ENCODE measurements around the gene ZNF474. TPM values are rescaled to one million over a fixed set of nuclear protein-coding genes. Genes with fewer than 3 reads are reported as not detected.

The ZNF474 gene
- total RNA-seq: not detected

DNA sequence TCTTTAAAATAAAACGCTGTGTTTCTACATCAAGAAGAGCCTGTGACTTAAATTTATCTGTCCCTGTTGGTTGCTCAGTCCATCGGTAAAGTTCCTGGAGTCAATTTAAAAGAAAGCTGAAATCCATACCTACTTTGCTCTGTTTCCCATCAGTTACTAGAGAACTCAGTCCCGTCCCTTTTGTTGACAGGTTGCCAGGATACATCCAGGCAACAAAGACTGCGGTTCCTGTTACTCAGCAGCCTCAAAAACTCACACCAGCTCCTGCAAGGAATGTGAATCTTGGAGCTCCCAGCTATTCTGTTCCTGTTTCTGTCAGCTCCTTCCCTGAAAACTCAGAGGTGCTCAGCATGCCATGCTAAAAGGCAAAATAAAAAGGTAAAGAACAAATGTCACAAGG, at the start of gene ZNF474:
ZNF474 (plus strand) TSS at position 241 of the 400 bp plus-strand sequence. CDS start 22,445 bp downstream, outside the sequence.
- no peak within 1 kb of the TSS for H3K4me3 Mint-ChIP-seq
- H3K27me3 Mint-ChIP-seq: no peaks in the 10 kb centered on the region
- no peaks in the 10 kb centered on the region for H3K9me3 Mint-ChIP-seq
- H3K4me1 Mint-ChIP-seq (ENCODE audit: low read depth): no peaks in the 10 kb centered on the region
- H3K36me3 Mint-ChIP-seq (ENCODE audit: low read depth): no peaks in the 10 kb centered on the region
- intact Hi-C loops (cut with micrococcal nuclease): no loop called here
- DNase-seq (no peak), ATAC-seq (no peak)
- CTCF ChIA-PET: no interaction called here
- H3K27ac Mint-ChIP-seq: no peak within 1 kb of the TSS
- TF ChIP-seq, protein P1, sequence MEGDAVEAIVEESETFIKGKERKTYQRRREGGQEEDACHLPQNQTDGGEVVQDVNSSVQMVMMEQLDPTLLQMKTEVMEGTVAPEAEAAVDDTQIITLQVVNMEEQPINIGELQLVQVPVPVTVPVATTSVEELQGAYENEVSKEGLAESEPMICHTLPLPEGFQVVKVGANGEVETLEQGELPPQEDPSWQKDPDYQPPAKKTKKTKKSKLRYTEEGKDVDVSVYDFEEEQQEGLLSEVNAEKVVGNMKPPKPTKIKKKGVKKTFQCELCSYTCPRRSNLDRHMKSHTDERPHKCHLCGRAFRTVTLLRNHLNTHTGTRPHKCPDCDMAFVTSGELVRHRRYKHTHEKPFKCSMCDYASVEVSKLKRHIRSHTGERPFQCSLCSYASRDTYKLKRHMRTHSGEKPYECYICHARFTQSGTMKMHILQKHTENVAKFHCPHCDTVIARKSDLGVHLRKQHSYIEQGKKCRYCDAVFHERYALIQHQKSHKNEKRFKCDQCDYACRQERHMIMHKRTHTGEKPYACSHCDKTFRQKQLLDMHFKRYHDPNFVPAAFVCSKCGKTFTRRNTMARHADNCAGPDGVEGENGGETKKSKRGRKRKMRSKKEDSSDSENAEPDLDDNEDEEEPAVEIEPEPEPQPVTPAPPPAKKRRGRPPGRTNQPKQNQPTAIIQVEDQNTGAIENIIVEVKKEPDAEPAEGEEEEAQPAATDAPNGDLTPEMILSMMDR (IDR thresholded peaks at IDR 0.05): no peak
- POLR2A ChIA-PET: no interaction called here

DNA sequence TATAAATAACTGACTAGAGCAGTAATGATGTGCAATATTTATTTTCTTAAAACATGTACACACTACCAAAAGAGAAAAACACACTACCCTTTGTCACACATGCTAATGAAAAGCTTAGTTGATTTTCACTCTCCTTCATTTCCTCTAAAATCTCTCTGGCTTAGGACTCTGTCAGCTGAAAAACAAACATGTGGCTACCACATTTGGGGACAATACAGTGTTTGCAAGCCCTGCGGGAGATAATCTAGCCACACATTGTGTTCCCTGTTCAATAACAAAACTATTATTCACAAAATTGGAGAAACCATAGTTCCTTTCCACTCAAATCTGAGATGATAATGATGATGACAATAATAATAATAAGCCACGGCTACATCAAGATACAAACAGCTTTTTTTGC, 47.8 kb upstream of the ZNF474 start:
- DNase-seq (no peak), ATAC-seq (no peak)
- TF ChIP-seq, protein P1 (IDR thresholded peaks at IDR 0.05): no peak
- H3K36me3 Mint-ChIP-seq (ENCODE audit: low read depth): no peaks in the 10 kb centered on the region
- peaks cover 37% of the 10 kb centered on the region for H3K27me3 Mint-ChIP-seq
- H3K4me1 Mint-ChIP-seq (ENCODE audit: low read depth): peaks cover 15% of the 10 kb centered on the region
- no peak overlapping the region for H3K27ac Mint-ChIP-seq
- H3K4me3 Mint-ChIP-seq: no peak overlapping the region
- ChIA-PET CTCF (no interaction called here), POLR2A (no interaction called here)
- no peaks in the 10 kb centered on the region for H3K9me3 Mint-ChIP-seq
- intact Hi-C loops (cut with micrococcal nuclease): no loop called here

DNA sequence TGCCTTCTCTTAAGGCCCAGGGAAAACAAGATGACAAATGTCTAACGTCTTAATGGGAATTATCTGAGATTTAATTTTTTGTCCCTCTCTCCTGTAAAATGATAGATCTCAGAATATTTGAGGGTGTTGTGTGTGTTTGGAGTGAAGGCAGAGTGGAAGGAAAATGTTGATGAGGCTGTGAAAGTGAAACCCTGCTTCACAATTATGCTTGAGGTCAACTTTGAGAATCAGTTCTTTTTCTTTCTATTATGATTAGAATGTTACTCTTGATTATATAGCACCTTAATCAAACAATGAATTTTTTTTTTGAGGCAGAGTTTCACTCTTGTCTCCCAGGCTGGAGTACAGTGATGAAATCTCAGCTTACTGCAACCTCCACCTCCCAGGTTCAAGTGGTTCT, 45.8 kb upstream of the ZNF474 start:
- H3K27ac Mint-ChIP-seq: no peak overlapping the region
- POLR2A ChIA-PET: interaction anchor here (0.6 kb wide), 1 partner anchor 59 kb away, joined by 3 read pairs; no protein-coding TSS in a partner anchor
- H3K4me3 Mint-ChIP-seq: no peak overlapping the region
- H3K9me3 Mint-ChIP-seq: no peaks in the 10 kb centered on the region
- H3K4me1 Mint-ChIP-seq (ENCODE audit: low read depth): no peaks in the 10 kb centered on the region
- CTCF ChIA-PET: no interaction called here
- no peaks in the 10 kb centered on the region for H3K36me3 Mint-ChIP-seq (ENCODE audit: low read depth)
- DNase-seq (no peak), ATAC-seq (no peak)
- TF ChIP-seq, protein P1 (IDR thresholded peaks at IDR 0.05): no peak
- peaks cover 21% of the 10 kb centered on the region for H3K27me3 Mint-ChIP-seq
- intact Hi-C loops (cut with micrococcal nuclease): no loop called here

DNA sequence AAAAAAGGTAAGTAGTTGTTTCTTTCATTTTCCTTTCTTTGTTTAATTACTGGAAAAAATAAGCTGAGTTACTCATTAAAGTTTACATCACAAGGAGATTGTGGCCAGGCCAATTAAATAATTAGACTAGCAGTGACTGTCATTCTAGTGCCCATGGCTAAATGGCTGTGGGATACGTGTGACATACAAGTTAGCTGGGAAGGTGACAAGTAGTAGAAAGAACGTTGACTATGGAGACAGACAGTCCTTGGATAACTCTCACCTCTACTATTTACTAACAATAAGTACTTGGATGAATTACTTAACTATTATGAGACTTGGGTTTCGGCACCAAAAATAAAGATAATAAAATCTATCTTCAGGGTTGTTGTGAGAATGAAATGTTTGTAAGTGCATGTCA, 44.3 kb upstream of the ZNF474 start:
- DNase-seq (no peak), ATAC-seq (no peak)
- POLR2A ChIA-PET: no interaction called here
- TF ChIP-seq, protein P1 (IDR thresholded peaks at IDR 0.05): no peak
- Mint-ChIP-seq H3K27me3 (peaks cover 7% of the 10 kb centered on the region), H3K27ac (no peak overlapping the region), H3K4me3 (no peak overlapping the region), H3K36me3 (ENCODE audit: low read depth) (no peaks in the 10 kb centered on the region), H3K4me1 (ENCODE audit: low read depth) (no peaks in the 10 kb centered on the region), H3K9me3 (no peaks in the 10 kb centered on the region)
- intact Hi-C loops (cut with micrococcal nuclease): no loop called here
- CTCF ChIA-PET: interaction anchor here (1.0 to 2.4 kb wide), 2 partner anchors 9 to 119 kb away, joined by 3 to 8 read pairs; no protein-coding TSS in a partner anchor

DNA sequence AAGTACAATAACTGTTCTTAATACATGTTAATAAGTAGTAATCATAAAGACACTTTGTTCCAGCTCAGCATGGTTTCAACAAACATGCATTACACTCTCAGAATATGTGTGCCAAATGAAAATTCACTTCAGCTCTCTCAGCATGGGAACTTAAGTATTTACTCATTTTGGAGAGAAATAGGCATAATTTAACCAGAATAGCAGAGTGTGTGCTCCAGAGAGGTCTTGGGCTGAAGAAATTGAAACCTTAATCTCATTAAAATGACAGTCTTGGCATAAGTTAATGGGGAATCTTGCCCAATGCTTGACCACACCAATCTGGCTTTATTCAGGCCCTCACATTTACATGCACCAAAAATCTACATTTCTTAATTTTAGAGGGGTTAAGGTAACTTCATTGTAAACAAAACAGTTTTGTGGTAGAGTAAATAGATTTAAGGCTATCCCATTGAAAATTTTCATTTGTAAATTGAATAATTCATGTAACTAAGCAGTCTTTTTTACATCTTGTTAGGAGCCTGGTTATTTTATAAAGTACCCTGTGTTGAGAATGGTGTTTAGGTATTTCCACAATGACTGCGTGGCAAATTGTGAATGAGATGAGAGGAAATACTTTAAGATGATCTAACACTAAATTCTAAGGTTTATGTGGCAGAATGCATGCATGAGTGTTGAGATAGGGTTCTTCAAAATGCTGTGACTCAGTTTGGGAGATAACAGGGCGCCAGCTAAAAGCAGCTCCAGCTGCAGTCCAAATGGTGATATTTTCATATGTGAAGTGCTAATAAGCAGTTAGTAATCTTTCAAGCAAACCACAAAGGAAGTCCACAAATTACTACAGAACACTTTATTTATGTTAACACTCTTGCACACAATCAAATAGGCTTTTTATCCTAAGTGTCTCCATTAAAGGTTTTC, 40.0 kb upstream of the ZNF474 start:
- TF ChIP-seq, protein P1 (IDR thresholded peaks at IDR 0.05): no peak
- intact Hi-C loops (cut with micrococcal nuclease): no loop called here
- ChIA-PET POLR2A (no interaction called here), CTCF (no interaction called here)
- DNase-seq: no peak
- Mint-ChIP-seq H3K9me3 (no peaks in the 10 kb centered on the region), H3K27me3 (no peaks in the 10 kb centered on the region), H3K27ac (no peak overlapping the region), H3K4me1 (ENCODE audit: low read depth) (no peaks in the 10 kb centered on the region), H3K36me3 (ENCODE audit: low read depth) (no peaks in the 10 kb centered on the region), H3K4me3 (no peak overlapping the region)
- ATAC-seq: no peak
